H9 (cell line): ENCODE measurements around the gene ANKMY2. TPM values are rescaled to one million over a fixed set of nuclear protein-coding genes. Genes with fewer than 3 reads are reported as not detected.

ENCODE experiments used
- DNase-seq: peaks from one replicate; pipeline ENCODE4 v3.0.0-alpha.2; 2017
- H2AFZ ChIP-seq: one replicate; pipeline ENCODE4 v1.6.1; 2013; ENCODE audit warnings: mild to moderate bottlenecking, low read length, control low read depth, moderate library complexity
- H2AK5ac ChIP-seq: 2 replicates; pipeline ENCODE4 v1.6.1; 2013; ENCODE audit warnings: low read length, control low read depth, mixed read lengths; ENCODE audit not compliant: insufficient read length
- H2BK120ac ChIP-seq: one replicate; pipeline ENCODE4 v1.6.1; 2013; ENCODE audit warnings: low read depth, mild to moderate bottlenecking, low read length, control low read depth, inconsistent platforms; ENCODE audit not compliant: poor library complexity, severe bottlenecking
- H2BK12ac ChIP-seq: 2 replicates; pipeline ENCODE4 v1.6.1; 2013; ENCODE audit warnings: low read length, control low read depth, mixed read lengths, low read depth; ENCODE audit not compliant: insufficient read length
- H2BK15ac ChIP-seq: 2 replicates; pipeline ENCODE4 v1.6.1; 2013; ENCODE audit warnings: low read depth, low read length, control low read depth
- H2BK20ac ChIP-seq: one replicate; pipeline ENCODE4 v1.6.1; 2013; ENCODE audit warnings: low read depth, mild to moderate bottlenecking, low read length, control low read depth, inconsistent platforms; ENCODE audit not compliant: poor library complexity, severe bottlenecking
- H2BK5ac ChIP-seq: 2 replicates; pipeline ENCODE4 v1.6.1; 2013; ENCODE audit warnings: low read length, control low read depth, mixed read lengths; ENCODE audit not compliant: insufficient read length
- H3K14ac ChIP-seq: 2 replicates; pipeline ENCODE4 v1.6.1; 2013; ENCODE audit warnings: low read length, control low read depth; ENCODE audit not compliant: insufficient read depth
- H3K18ac ChIP-seq: 2 replicates; pipeline ENCODE4 v1.6.1; 2013; ENCODE audit warnings: low read depth, mild to moderate bottlenecking, mixed read lengths, low read length, control low read depth; ENCODE audit not compliant: insufficient read length
- H3K23ac ChIP-seq: 2 replicates; pipeline ENCODE4 v1.6.1; 2013; ENCODE audit warnings: low read length, control low read depth, mixed read lengths, low read depth; ENCODE audit not compliant: insufficient read length
- H3K23me2 ChIP-seq: 2 replicates; pipeline ENCODE4 v1.6.1; 2013; ENCODE audit warnings: low read depth, mild to moderate bottlenecking, mixed read lengths, low read length, control low read depth; ENCODE audit not compliant: insufficient read length, poor library complexity, severe bottlenecking
- H3K27ac ChIP-seq: 2 replicates; pipeline ENCODE4 v1.5.1; 2013; ENCODE audit warnings: low read length, control low read depth, mixed read lengths, low read depth; ENCODE audit not compliant: insufficient read length
- H3K27me3 ChIP-seq: 2 replicates; pipeline ENCODE4 v1.6.1; 2013; ENCODE audit warnings: low read length, control low read depth, inconsistent platforms; ENCODE audit not compliant: insufficient read depth
- H3K4ac ChIP-seq: 2 replicates; pipeline ENCODE4 v1.6.1; 2013; ENCODE audit warnings: low read depth, mild to moderate bottlenecking, control low read depth, inconsistent platforms, low read length, moderate library complexity
- H3K4me1 ChIP-seq: 2 replicates; pipeline ENCODE4 v1.6.1; 2013; ENCODE audit warnings: low read length, control low read depth, inconsistent platforms; ENCODE audit not compliant: insufficient read depth
- H3K4me2 ChIP-seq: 2 replicates; pipeline ENCODE4 v1.6.1; 2013; ENCODE audit warnings: low read length, control low read depth, mixed read lengths; ENCODE audit not compliant: insufficient read length, insufficient read depth
- H3K56ac ChIP-seq: 2 replicates; pipeline ENCODE4 v1.6.1; 2013; ENCODE audit warnings: low read depth, mild to moderate bottlenecking, mixed read lengths, low read length, control low read depth; ENCODE audit not compliant: insufficient read length
- H3K79me1 ChIP-seq: 2 replicates; pipeline ENCODE4 v1.6.1; 2013; ENCODE audit warnings: low read depth, mild to moderate bottlenecking, moderate library complexity, low read length, control low read depth, inconsistent platforms; ENCODE audit not compliant: insufficient read depth, poor library complexity, severe bottlenecking
- H3K79me2 ChIP-seq: 2 replicates; pipeline ENCODE4 v1.6.1; 2013; ENCODE audit warnings: low read length, control low read depth, inconsistent platforms; ENCODE audit not compliant: insufficient read depth
- H3K9ac ChIP-seq: 2 replicates; pipeline ENCODE4 v1.6.1; 2013; ENCODE audit warnings: low read length, control low read depth, mixed read lengths; ENCODE audit not compliant: insufficient read length; ENCODE audit errors: extremely low read depth
- H3K9me3 ChIP-seq: one replicate; pipeline ENCODE4 v1.6.1; 2013; ENCODE audit warnings: low read depth, low read length, inconsistent platforms; ENCODE audit not compliant: control insufficient read depth
- H3T11ph ChIP-seq: one replicate; pipeline ENCODE4 v1.6.1; 2013; ENCODE audit warnings: mild to moderate bottlenecking, low read length, control low read depth, inconsistent platforms
- H4K20me1 ChIP-seq: one replicate; pipeline ENCODE4 v1.6.1; 2013; ENCODE audit not compliant: control insufficient read depth, insufficient read length, insufficient read depth
- H4K5ac ChIP-seq: 2 replicates; pipeline ENCODE4 v1.6.1; 2013; ENCODE audit warnings: low read depth, mild to moderate bottlenecking, mixed read lengths, low read length, control low read depth; ENCODE audit not compliant: insufficient read length
- H4K8ac ChIP-seq: replicated peaks from 2 replicates; pipeline ENCODE4 v1.6.1; 2013; ENCODE audit warnings: low read length, control low read depth, mixed read lengths, low read depth; ENCODE audit not compliant: insufficient read length
- H4K91ac ChIP-seq: 2 replicates; pipeline ENCODE4 v1.6.1; 2013; ENCODE audit warnings: low read depth, mild to moderate bottlenecking, moderate library complexity, mixed read lengths, low read length, control low read depth; ENCODE audit not compliant: insufficient read length
- H3K27ac Mint-ChIP-seq, 3 experiments: 2 replicates in 2 of 3; 3 replicates in 1 of 3; pipeline ENCODE4 v1.8.0; 2020 to 2021; ENCODE audit warnings: mixed read lengths in 3 of 3, mild to moderate bottlenecking in 1 of 3, moderate library complexity in 1 of 3
- H3K27me3 Mint-ChIP-seq: 2 replicates; pipeline ENCODE4 v1.8.0; 2021; ENCODE audit warnings: low read depth, mild to moderate bottlenecking, moderate library complexity, mixed read lengths
- H3K36me3 Mint-ChIP-seq, 3 experiments: 2 replicates in 2 of 3; 3 replicates in 1 of 3; pipeline ENCODE4 v1.8.0; 2020 to 2021; ENCODE audit warnings: low read depth in 3 of 3, mixed read lengths in 3 of 3; ENCODE audit not compliant: insufficient read depth in 1 of 3
- H3K4me1 Mint-ChIP-seq, 2 experiments: 2 replicates each; pipeline ENCODE4 v1.8.0; 2020; ENCODE audit warnings: mixed read lengths in 2 of 2
- H3K4me3 Mint-ChIP-seq, 2 experiments: 2 replicates in 1 of 2; 3 replicates in 1 of 2; pipeline ENCODE4 v1.8.0; 2020 to 2021; ENCODE audit warnings: mild to moderate bottlenecking in 2 of 2, mixed read lengths in 2 of 2, moderate library complexity in 1 of 2
- H3K9me3 Mint-ChIP-seq, 2 experiments: 2 replicates in 1 of 2; 3 replicates in 1 of 2; pipeline ENCODE4 v1.8.0; 2020; ENCODE audit warnings: mild to moderate bottlenecking in 2 of 2, mixed read lengths in 2 of 2, moderate library complexity in 1 of 2
- WGBS: extraction: QIAGEN DNeasy Blood & Tissue Kit; methylation state at CpG from one replicate; pipeline ENCODE4 v1.1.7; 2013; ENCODE audit warnings: missing lambda C conversion rate, low lambda C conversion rate, mixed read lengths; ENCODE audit not compliant: insufficient read length; ENCODE audit errors: extremely low coverage; 5-methylcytosine and 5-hydroxymethylcytosine counted together
- total RNA-seq: library from RNA; stranded (reverse); gene quantifications from 2 replicates; pipeline ENCODE4 v1.2.1, GENCODE V29; 2021
- TF ChIP-seq, protein P1 (sequence below): fragments of 200-600 bp; sonication (generic); conservative IDR thresholded peaks from 3 replicates; pipeline ENCODE4 v1.8.0; 2021; ENCODE audit warnings: antibody characterized with exemption, mild to moderate bottlenecking

Gene ANKMY2
- total RNA-seq, 1 experiment from 2014 or later = 12.7 TPM

DNA sequence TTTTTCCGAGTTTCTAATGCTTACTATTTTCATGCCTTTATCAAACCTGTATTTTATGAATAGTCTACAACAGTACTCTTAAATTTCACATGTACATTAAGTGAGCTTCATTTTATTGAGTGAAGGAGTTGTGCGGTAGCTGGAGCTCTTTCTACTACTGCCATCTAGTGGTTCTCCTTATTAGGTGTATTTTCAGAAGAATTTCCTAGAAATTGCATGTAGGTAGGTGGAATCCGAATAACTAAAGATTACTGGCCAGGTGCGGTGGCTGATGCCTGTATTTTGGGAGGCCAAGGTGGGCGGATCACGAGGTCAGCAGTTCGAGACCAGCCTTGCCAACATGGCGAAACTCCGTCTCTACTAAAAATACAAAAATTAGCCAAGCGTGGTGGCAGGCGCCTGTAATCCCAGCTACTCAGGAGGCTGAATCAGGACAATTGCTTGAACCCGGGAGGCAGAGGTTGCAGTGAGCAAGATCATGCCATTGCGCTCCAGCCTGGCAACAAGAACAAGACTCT, 80.6 kb downstream of the ANKMY2 start:
- Histone ChIP-seq H2BK20ac (no peak overlapping the region), H2AFZ (no peak overlapping the region), H2BK12ac (no peak overlapping the region), H3K79me1 (no peaks in the 10 kb centered on the region), H4K91ac (no peak overlapping the region), H2BK15ac (no peak overlapping the region), H3K79me2 (no peaks in the 10 kb centered on the region), H3K14ac (no peak overlapping the region), H4K8ac (no peak overlapping the region), H3K4me1 (no peaks in the 10 kb centered on the region), H3K23ac (no peak overlapping the region), H4K5ac (no peak overlapping the region), H3K4me2 (no peak overlapping the region), H3K27me3 (no peaks in the 10 kb centered on the region), H2BK5ac (no peak overlapping the region), H3K27ac (no peak overlapping the region), H3K4ac (no peak overlapping the region), H3K23me2 (no peaks in the 10 kb centered on the region), H3K56ac (no peak overlapping the region), H3K9ac (no peak overlapping the region), H2BK120ac (no peak overlapping the region), H3T11ph (no peak overlapping the region), H3K9me3 (no peaks in the 10 kb centered on the region), H2AK5ac (no peak overlapping the region), H4K20me1 (no peaks in the 10 kb centered on the region), H3K18ac (no peak overlapping the region)
- Mint-ChIP-seq H3K9me3 (no peaks in the 10 kb centered on the region; a peak in 1 of 5 replicates), H3K36me3 (no peaks in the 10 kb centered on the region), H3K4me3 (no peak overlapping the region), H3K4me1 (peaks cover 4% of the 10 kb centered on the region in 2 experiments; a peak in 3 of 4 replicates), H3K27ac (no peak overlapping the region), H3K27me3 (no peaks in the 10 kb centered on the region)
- WGBS = no CpG with 5 or more reads among the region's 13 CpGs
- no peak for DNase-seq
- TF ChIP-seq, protein P1, sequence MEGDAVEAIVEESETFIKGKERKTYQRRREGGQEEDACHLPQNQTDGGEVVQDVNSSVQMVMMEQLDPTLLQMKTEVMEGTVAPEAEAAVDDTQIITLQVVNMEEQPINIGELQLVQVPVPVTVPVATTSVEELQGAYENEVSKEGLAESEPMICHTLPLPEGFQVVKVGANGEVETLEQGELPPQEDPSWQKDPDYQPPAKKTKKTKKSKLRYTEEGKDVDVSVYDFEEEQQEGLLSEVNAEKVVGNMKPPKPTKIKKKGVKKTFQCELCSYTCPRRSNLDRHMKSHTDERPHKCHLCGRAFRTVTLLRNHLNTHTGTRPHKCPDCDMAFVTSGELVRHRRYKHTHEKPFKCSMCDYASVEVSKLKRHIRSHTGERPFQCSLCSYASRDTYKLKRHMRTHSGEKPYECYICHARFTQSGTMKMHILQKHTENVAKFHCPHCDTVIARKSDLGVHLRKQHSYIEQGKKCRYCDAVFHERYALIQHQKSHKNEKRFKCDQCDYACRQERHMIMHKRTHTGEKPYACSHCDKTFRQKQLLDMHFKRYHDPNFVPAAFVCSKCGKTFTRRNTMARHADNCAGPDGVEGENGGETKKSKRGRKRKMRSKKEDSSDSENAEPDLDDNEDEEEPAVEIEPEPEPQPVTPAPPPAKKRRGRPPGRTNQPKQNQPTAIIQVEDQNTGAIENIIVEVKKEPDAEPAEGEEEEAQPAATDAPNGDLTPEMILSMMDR = peak; percentile 86
